ENCODE measurements around the gene GALC.
"Not testable (repeated sequence)": the region's sequence is repeated elsewhere in the genome, so short reads cannot be mapped to it uniquely, and the experiment has no call there.

The GALC gene

DNA sequence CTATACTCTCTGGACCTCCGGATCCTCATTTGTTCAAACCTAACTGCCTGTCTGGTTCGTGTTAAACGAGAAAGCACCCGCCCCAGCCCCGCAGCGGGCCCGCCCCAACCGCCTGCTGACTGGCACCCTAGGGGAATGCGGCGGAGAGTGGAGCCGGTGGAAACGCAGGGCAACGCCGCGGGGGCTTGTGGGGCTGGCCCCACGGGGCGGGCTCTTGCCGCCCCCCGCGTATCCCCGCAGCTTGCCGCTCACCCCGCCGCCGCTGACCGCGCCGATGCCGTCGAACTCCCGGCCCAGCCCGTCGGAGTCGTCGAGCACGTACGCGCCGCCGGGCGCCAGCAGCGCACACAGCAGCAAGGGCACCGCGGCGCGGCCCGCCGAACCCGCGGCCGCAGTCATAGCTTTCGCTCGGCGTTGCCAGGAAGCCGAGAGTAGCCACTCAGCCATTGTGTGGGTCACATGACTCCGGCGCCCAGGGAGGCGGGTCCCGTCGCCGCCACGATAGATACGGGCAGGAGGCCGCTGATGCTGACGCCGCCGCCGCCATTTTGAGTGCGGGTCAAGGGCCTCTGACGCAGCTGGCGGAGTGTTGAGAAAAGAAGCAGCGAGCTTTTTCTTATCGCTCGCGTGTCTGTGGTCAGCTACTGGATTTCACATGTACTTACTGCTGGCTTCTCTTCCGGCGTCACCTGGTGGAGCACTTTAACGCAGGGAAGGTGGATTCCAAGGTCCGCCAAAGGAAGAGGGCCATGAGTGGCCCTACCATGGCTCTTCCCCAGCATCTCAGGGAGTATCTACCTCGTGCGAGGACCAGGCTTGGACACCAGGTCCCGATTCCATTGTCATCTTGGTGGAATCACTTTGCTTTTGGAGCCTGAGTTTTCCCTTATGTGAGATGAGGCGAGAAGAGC is at the start of gene GALC:
TSS of gene GALC (minus strand) at position 465 of the 911 bp plus-strand sequence. CDS start at position 447, 18 bp downstream.
- DNase-seq (ENCODE audit: low spot score) = no peak

DNA sequence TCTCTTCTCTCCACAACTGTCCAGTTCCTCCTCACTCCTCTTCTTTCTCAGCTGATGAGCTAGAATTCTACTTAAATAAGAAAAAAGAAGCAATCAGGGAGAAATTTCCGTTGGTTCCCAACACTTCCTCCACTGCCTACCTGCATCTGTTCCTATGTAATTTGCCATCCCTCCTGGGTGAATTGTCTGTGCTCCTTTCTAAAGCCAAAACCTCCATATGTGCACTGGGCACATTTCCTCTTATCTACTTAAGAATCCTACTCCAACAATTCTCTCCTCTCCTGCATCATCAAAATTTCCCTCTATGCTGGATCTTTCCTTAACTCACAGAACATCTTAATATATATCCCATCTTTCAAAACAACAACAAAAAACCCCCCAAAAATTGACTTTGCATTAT is 47.2 kb upstream of the GALC start:
- DNase-seq (ENCODE audit: low spot score) = no peak

DNA sequence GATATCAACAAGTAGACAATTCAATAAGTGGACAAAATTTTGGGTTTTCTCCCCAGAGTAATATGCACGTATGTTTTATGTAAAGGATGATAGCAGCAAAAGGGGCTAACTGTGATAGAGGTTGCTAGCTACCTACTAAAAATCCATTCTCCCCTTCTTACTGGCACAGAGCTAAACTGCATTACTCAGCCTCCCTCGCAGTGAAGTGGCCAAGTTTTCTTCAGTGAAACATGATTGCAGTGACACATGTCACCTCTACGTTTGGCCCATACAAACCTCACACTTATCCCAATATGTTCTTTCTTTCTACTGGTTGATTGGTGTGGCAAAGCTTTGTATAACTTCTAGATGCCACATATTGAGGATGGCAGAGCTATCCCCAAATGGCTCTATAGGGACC is 46.2 kb upstream of the GALC start:
- DNase-seq (ENCODE audit: low spot score) = no peak

DNA sequence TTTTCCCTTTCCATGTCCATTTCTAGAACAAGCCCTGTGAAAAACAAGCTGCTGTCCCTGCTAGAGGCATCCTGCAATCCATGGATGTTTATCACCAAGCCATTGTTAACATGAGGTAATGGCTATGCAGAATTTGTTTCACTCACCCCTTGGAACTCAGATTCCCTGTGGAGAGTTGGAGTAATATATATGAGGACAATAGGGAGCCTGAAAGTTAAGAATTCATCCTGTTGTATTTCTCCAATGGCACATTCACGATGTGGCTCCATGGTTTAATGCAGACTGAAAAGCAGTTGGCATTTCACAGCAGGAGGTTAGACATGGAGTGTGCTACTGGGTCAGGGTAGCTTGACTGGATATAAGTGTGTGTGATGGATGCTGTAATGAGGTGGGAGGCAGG is 44.3 kb upstream of the GALC start:
- DNase-seq (ENCODE audit: low spot score) = no peak

DNA sequence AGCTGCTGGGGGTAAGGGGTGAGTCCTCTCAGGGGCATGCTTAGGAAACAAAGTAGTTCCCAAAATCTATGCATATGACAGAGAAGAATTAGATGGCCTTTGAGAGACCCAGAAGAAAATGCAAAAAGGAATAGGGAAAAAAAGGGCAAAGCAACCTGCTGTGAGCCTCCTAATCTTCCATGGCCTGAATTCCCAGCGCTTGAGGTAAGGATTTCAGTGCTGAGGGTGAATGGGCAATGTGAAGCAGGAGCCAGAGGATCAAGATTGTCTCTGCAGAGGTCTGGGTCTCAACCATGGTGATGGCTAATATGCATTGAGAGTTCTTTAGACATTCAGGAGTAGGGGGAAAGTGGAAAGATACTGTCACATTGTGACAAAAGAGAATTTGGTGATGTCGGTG is 43.4 kb upstream of the GALC start:
- DNase-seq (ENCODE audit: low spot score) = no peak

DNA sequence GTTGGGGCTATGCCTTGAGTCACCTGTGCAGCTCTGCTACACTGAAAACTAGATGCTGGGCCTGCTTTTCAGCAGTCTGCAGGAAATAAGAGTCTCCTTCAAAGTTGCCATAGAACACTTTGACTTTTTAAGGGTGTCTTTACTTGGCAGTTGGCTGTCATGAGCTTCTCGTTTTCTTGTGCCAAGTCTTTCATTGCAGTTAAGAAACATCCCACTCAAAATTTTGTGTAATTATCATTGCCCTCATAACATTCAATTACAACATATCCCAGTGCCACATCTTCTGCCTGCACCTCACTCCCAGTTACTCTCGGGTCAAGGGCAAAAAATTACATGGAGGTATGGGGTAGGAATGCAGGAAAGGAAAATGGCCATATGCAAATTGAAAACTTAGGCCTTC is 41.1 kb upstream of the GALC start:
- DNase-seq (ENCODE audit: low spot score) = no peak

DNA sequence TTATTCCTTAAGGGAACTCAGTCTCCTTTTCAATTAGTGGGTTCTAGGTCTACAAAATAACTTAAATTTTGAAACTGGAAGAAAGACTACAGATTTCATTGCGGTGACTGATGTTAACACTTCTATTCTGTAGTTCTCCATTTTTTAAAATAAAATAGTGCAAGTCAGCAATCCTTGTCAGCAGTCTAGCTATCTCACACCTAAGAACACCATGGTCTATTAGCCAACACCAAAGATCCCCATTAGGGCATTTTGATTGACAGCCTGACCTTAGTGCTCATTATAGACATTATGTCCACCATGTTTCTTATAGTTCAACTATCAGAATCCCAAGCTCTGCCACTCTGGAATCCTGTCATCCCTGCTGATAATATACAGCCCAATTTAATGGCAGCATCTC is 39.4 kb upstream of the GALC start:
- no peak for DNase-seq (ENCODE audit: low spot score)

DNA sequence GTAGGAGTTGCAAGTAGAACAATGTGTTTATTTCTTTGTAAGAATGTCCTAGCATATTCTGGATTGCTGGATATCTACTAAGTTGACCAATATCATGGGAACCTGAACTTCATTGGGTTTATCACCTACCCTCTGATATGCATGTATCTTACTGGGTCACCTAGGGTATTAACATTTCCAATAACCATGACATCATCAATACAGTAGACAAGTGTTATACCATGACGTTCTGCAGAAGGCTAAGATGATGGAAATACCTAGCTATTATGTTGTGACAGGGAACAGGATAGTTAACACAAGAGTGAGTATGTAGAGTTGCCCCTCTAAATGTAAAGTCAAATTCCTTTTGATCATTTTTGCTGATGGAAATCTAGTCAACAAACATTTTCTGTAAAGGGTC is 37.9 kb upstream of the GALC start:
- no peak for DNase-seq (ENCODE audit: low spot score)

DNA sequence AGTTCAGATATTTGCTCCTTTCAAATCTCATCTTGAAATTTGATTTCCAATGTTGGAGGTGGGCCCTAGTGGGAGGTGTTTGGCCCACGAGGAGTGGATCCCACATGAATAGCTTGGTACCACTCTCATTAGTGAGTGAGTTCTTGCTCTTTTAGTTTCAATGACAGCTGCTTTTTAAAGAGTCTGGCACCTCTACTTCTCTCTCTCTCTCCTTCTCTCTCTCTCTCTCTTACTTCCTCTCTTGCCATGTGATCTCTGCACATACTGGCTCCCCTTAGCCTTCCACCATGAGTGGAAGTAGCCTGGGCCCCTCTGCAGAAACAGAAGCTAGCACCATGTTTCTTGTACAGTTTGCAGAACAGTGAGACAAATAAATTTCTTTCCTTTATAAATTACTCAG is 37.1 kb upstream of the GALC start:
- no peak for DNase-seq (ENCODE audit: low spot score)

DNA sequence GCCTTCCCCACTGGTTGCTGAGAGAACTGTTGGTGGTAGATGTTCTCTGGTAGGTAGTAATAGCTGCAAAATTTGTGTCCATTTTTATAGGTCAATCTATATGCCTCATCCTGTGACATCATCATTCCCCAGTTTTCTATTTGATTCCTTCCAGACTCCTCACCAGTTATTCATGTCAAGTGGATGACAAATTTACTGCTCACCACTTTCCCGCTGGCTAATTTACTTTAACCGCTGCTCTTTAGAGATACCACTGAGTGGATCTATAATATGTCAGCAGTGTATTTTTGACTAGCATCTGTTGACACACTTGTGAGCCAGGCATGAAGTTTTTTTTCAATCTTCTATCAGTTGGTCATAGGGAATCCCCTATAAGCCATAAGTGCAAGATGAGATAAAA is 36.5 kb upstream of the GALC start:
- no peak for DNase-seq (ENCODE audit: low spot score)

DNA sequence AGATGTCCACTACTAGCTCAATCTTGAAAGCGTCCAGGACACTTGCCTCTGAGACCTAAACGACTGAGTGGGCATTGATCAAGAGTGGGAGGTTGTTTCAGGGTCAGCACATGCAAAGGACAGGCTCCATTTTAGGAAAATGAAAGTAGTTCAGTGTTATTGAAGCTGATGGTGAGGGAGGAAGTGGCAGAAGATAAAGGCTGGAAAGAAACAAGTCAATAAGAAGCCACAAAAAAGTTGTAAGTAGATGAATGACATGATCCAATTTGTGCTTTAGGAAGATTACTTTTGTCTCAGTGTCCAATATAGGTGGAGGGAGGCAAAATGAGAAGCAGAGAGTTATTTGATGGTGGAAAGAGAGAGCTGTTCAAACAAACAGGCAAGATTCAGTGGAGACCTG is 33.9 kb upstream of the GALC start:
- DNase-seq (ENCODE audit: low spot score) = no peak

DNA sequence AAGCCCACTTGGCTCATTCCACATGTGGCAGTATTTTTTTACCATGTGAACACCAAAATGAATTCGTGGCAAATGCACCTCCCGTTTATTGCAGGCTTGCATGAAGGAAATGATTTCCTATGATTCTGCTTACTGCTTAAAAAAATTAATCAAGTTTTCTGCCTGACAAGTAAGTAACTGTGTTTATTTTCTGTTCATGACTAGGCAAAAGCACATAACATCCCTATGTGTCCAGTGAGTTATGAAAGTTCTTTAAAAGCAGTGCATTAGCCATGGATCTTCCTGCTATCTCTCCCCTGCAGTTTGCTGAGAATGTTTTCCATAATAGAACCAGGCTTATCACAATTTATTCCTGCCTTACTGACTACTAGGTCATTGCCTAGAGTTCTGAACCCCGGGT is 32.3 kb upstream of the GALC start:
- no peak for DNase-seq (ENCODE audit: low spot score)

DNA sequence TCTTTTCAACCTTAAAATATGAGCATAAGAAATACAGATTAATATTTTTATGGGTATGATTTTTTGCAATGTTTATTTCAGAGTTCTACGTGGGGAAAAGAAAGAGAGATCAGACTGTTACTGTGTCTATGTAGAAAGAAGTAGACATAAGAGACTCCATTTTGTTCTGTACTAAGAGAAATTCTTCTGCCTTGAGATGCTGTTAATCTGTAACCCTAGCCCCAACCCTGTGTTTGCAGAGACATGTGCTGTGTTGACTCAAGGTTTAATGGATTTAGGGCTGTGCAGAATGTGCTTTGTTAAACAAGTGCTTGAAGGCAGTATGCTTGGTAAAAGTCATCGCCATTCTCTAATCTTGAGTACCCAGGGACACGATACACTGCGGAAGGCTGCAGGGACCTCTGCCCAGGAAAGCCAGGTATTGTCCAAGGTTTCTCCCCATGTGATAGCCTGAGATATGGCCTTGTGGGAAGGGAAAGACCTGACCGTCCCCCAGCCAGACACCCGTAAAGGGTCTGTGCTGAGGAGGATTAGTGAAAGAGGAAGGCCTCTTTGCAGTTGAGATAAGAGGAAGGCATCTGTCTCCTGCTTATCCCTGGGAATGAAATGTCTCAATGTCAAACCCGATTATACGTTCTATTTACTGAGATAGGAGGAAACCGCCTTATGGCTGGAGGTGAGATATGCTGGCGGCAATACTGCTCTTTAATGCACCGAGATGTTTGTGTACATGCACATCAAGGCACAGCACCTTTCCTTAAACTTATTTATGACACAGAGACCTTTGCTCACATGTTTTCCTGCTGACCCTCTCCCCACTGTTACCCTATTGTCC is 31.5 kb upstream of the GALC start:
- DNase-seq (ENCODE audit: low spot score) = not testable (repeated sequence)

DNA sequence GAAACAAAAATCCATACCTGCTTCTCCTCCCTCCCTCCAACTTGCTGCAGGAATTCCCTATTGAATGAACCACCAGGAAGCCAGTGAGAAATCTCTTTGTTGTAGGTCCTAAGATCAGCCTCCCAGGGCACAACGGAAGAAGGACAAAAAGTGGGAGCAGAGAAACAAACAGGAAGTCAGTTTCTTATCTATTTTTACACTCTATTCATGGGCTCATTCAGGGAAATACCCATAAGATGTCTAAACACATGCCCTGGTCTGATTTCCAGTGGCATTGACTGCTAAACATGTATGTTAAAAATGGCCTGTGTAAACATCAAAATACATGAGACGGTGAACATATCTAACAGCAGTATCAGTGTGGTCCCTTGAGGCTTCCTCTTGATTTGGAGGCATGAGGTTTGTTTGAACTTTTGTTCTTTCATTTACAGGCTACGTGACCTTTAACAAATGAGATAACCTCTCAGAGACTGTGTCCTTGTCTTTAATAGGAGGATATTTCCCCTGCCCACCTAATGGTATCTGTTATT is 30.7 kb upstream of the GALC start:
- no peak for DNase-seq (ENCODE audit: low spot score)

DNA sequence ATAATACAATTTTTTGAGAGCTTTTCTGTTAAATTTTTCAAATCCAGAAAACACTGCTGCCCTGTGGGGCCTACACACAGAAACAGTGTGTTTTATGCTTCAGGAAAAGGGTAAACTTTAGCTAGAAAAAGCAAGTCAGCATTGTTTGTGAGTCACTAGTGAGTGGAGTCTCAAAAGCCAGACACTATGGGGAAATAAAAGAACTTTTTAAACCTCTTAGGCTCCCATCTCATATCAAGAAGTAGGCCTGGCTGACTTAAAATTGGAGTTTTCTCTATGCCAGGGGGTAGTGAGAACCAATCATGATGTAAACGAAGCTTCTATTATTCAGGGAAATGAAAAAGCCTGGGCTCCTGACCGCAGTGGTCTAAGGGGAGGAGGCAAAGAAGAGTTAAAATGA is 24.6 kb upstream of the GALC start:
- DNase-seq (ENCODE audit: low spot score) = no peak

DNA sequence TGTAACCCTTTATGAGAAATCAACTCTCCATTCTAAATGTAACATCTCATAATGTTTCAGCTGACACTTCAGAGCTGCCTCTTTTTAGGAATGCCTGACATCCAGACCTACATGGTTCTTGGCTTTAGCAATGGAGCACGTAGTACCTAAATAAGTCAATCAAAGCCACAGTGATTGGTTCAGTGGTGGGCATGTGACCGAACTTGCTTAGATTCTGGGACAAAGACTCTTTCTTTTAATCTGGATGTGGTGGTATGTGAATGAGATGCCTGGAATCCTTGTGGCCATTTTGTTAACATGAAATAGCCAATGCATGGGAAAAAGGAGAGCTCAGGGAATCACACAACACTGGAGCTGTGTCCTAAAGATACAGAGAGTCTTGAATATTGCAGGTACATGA is 23.8 kb upstream of the GALC start:
- peak; percentile 35 for DNase-seq (ENCODE audit: low spot score)

DNA sequence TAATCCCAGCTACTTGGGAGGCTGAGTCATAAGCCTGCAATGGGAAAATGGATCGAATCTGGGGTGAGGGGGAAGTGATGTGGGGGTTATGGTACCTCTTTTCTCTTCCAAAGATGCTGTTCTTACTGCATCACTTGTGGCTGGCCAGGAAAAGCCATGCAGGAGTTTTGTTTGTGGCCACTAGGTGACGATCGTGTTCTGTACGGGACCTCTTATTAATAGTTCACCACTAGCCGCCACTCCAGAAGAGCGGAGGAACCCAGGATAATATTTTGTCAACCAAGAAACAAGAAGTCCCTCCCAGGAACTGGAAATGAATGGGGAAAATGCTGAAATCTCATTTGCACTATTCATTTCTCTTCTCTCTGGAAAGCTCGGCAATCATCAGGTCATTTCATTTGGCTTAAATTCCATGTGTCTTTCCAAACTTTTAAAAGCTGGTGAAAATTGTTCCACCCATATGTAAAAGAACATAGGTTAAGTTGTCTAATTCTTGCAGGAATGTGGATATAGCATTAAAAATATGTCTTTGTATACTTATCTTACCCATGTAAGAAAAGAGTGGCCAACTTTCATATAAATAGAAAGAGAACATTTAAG is 20.9 kb upstream of the GALC start:
- peak; percentile 60 for DNase-seq (ENCODE audit: low spot score)

DNA sequence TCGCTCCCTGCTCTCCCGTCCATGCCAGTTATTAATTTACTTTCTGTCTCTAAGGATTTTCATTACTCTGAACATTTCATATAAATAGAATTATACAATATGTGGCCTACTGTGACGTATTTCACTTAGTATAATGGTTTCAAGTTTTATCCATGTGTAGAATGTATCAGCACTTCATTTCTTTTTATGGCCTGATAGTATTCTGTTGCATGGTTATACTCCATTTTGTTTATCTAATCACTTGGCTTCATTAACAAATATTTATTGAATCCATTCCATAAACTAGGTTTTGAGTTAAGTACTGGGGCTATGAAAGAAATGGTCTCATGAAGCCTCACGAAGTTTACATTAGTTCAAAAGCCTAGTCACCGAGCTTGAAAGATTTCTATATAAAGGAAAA is 19.5 kb upstream of the GALC start:
- DNase-seq (ENCODE audit: low spot score) = no peak

DNA sequence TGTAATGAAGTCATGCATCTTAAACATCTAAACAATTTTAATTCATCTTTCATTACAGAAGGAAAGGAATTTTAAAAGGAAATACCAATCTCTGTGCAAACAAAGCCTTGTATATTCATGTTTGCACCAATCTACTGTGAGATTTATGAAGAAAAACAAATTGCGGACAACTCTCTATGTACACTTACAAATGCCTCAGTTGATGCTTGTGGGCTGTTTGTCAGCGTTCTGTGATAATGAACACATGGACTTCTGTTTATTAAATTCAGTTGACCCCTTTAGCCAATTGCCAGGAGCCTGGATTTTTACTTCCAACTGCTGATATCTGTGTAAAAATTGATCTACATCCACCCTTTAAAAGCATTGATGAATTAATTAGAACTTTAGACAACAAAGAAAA is 17.3 kb upstream of the GALC start:
- DNase-seq (ENCODE audit: low spot score) = no peak

DNA sequence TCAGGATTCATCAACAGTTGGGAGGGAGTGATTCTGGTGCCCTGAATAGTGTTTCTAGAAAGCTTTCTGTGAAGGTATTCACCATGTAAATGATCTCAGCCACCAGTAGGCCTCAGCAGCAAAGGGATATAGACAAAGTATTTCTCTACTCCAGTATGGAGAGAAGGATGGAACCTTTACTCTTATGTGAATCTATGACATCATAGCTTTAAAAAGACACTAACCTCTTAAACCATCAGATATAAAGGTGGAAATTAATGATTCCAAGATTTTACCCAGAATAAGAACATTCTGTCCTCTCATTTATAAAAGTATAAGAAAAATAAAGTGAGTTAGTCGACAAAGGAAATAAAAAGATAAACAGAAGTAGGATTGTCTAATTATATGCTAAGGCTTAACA is 16.5 kb upstream of the GALC start:
- no peak for DNase-seq (ENCODE audit: low spot score)

DNA sequence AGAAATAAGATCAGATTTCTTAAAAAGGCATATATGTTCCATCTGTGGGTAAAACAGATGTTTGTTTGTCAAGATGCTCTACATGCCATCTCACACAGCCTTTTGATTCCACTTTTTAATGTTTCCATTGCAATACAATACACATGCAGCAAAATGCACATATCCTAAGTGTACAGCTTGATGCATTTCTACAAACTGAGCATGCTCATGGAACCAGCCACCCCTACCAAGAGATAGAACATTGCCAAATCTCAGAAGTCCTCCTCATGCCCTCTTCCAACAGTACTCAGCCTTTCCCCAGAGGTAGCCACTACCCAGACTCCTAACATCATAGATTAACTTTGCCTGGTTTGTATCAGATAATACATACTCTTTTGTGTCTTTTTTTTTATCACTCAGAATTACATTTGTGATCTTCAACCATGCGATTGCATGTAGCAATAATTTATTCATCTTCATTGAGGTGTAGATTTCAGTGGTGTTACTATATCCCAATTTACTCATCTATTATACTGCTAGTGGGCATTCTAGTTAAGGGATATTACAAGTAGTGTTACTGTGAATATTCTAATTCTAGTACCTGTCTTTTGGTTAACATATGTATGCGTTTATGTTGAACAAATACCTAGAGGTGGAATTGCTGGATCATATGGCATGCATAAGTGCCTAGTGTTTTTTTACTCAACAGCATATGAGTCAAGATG is 15.2 kb upstream of the GALC start:
- no peak for DNase-seq (ENCODE audit: low spot score)

DNA sequence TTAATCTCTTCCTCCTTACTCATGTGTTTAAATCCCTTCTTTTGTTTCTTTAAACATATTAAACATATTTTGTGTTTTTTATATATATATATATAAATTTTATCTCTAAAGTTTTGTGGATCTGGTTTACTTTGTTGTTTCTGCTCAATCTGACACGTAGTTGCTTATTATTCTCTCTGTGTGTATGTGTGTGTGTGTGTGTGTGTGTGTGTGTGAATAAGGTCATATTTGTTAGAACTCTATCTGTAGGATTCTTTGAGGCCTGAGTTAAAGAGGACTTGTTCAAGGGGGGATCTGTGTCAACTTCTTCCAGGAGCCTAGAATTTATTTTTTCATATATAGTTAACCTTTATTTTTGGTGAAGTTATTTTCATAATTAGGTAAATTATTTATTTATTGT is 14.6 kb upstream of the GALC start:
- no peak for DNase-seq (ENCODE audit: low spot score)
